HCT116 (cell line): ENCODE data around the gene SKI.

Experiments
- EZH2 ChIP-seq: fragments of 200-600 bp; sonication (generic); IDR thresholded peaks from 2 replicates; pipeline ENCODE4 v1.6.1; 2017; ENCODE audit warnings: antibody characterized with exemption, mixed run types
- JUND ChIP-seq: IDR thresholded peaks from 2 replicates; pipeline ENCODE4 v1.6.1; 2012
- POLR2A ChIP-seq: IDR thresholded peaks from 2 replicates; pipeline ENCODE4 v1.7.0; 2011; ENCODE audit warnings: borderline replicate concordance; ENCODE audit not compliant: insufficient read depth, insufficient read length; ENCODE audit errors: extremely low read depth
- ZFX ChIP-seq: fragments of 450-650 bp; IDR thresholded peaks from 2 replicates; pipeline ENCODE4 v1.6.1; 2017
- TF ChIP-seq, protein P1 (sequence below), 3 experiments: fragments of 200-600 bp in 1 of 3; sonication (generic) in 1 of 3; IDR thresholded peaks in 2 of 3; conservative IDR thresholded peaks in 1 of 3; 2 replicates each; pipeline ENCODE4 v1.5.1; 2012 to 2017; ENCODE audit warnings: low read depth in 2 of 3, low read length in 2 of 3, antibody characterized with exemption in 1 of 3, borderline replicate concordance in 1 of 3, control low read depth in 1 of 3, mild to moderate bottlenecking in 1 of 3, mixed read lengths in 1 of 3, mixed run types in 1 of 3, moderate library complexity in 1 of 3; ENCODE audit not compliant: insufficient read depth in 1 of 3
- TF ChIP-seq, protein P2 (sequence below): IDR thresholded peaks from 2 replicates; pipeline ENCODE4 v1.6.1; 2012

DNA sequence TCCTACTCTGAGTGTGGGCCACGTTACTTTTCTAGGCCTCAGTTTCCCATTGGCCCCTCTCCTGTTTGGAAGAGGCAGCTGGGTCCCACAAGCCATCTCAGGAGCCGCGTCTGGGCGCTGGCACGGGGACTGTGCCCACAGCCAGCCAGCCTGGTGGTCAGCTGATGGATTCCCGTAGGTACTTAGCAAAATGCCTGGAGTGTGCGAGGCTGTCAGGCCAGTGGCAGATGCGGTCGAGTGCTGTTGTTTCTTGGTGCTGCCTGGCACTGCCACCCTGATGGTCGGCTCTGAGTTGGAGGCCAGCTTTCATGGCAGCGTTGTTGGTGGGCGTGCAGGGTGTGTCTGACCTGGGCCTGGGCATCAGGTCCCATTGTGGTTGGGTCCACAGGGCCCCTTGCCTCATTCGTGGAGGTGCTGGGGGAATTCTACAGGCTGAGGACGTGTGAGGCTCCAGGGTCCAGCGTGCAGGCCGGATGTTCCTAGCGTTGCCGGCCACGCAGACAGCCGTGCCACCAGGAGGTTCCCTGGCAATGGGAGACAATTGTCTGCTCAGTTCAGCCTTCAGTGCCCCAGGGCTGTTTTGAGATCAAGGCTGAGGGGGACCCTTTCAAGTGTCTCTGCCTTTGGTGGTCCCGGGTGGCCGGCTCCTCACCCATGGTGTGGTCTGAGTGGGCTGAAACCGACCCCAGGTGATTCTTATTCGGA lies 20.9 kb downstream of the SKI start:
- TF ChIP-seq, protein P1, sequence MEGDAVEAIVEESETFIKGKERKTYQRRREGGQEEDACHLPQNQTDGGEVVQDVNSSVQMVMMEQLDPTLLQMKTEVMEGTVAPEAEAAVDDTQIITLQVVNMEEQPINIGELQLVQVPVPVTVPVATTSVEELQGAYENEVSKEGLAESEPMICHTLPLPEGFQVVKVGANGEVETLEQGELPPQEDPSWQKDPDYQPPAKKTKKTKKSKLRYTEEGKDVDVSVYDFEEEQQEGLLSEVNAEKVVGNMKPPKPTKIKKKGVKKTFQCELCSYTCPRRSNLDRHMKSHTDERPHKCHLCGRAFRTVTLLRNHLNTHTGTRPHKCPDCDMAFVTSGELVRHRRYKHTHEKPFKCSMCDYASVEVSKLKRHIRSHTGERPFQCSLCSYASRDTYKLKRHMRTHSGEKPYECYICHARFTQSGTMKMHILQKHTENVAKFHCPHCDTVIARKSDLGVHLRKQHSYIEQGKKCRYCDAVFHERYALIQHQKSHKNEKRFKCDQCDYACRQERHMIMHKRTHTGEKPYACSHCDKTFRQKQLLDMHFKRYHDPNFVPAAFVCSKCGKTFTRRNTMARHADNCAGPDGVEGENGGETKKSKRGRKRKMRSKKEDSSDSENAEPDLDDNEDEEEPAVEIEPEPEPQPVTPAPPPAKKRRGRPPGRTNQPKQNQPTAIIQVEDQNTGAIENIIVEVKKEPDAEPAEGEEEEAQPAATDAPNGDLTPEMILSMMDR (IDR thresholded peaks at IDR 0.05 in 2 of 3, conservative IDR thresholded peaks at IDR 0.05 in 1 of 3; ENCODE audit: borderline replicate concordance in 1 of 3, insufficient read depth in 1 of 3, low read depth in 2 of 3, low read length in 2 of 3): no peak
- no peak for TF ChIP-seq POLR2A
- no peak for TF ChIP-seq ZFX
- TF ChIP-seq, protein P2, sequence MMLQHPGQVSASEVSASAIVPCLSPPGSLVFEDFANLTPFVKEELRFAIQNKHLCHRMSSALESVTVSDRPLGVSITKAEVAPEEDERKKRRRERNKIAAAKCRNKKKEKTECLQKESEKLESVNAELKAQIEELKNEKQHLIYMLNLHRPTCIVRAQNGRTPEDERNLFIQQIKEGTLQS: no peak
- TF ChIP-seq JUND: no peak
- no peak for TF ChIP-seq EZH2
